Suprapubic skin (tissue), 4 donors: Measurements from ENCODE around the gene ANKRD44.

Experiments used
- EP300 ChIP-seq: sonication (generic); formaldehyde crosslinking; IDR thresholded peaks from one replicate; pipeline ENCODE4 v1.6.1; 2017; ENCODE audit warnings: antibody characterized with exemption
- POLR2A ChIP-seq, 2 donors: fragments of 450-650 bp; IDR thresholded peaks; one replicate each; pipeline ENCODE4 v1.6.1; 2017; ENCODE audit warnings: antibody characterized with exemption in 2 of 2, mild to moderate bottlenecking in 2 of 2, moderate library complexity in 2 of 2
- POLR2AphosphoS5 ChIP-seq, 3 donors: sonication (generic); formaldehyde crosslinking; IDR thresholded peaks; one replicate each; pipeline ENCODE4 v1.6.1; 2017; ENCODE audit warnings: antibody characterized with exemption in 3 of 3
- TF ChIP-seq, protein P1 (sequence below), 2 donors: fragments of 200-600 bp in 1 of 2; fragments of 450-650 bp in 1 of 2; sonication (generic) in 1 of 2; IDR thresholded peaks; one replicate each; pipeline ENCODE4 v1.5.1; 2016 to 2019; ENCODE audit warnings: antibody characterized with exemption in 2 of 2, mild to moderate bottlenecking in 1 of 2, moderate library complexity in 1 of 2

DNA sequence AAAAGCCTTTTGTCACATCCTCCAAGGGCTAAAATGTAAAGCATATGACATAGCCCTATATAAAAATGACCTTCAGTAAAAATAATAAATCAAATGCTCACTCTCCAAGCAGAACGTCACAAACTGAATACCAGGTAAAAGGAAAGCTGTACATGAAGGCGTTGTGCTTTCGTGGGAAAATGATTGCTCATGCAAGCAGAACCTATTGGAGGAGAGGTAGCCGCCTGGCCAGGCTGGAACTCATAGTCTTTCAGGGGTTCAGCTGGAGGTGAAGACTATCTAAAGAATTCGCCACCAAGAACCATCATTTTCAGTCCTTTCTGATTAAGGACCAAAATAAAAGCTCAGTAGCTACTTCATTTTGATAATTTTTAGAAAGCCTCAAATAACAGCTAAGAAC, 44.7 kb downstream of the ANKRD44 start:
- TF ChIP-seq, protein P1, sequence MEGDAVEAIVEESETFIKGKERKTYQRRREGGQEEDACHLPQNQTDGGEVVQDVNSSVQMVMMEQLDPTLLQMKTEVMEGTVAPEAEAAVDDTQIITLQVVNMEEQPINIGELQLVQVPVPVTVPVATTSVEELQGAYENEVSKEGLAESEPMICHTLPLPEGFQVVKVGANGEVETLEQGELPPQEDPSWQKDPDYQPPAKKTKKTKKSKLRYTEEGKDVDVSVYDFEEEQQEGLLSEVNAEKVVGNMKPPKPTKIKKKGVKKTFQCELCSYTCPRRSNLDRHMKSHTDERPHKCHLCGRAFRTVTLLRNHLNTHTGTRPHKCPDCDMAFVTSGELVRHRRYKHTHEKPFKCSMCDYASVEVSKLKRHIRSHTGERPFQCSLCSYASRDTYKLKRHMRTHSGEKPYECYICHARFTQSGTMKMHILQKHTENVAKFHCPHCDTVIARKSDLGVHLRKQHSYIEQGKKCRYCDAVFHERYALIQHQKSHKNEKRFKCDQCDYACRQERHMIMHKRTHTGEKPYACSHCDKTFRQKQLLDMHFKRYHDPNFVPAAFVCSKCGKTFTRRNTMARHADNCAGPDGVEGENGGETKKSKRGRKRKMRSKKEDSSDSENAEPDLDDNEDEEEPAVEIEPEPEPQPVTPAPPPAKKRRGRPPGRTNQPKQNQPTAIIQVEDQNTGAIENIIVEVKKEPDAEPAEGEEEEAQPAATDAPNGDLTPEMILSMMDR (IDR thresholded peaks at IDR 0.05), result no peak
- TF ChIP-seq POLR2A (IDR thresholded peaks at IDR 0.05), result no peak
- no peak for TF ChIP-seq EP300
- TF ChIP-seq POLR2AphosphoS5 (IDR thresholded peaks at IDR 0.05), result no peak
